Tibial nerve (tissue), 4 donors: Measurements from ENCODE around the gene ROBO1. TPM values are rescaled to one million over a fixed set of nuclear protein-coding genes. Genes with fewer than 3 reads are reported as not detected.

ENCODE experiments used
- DNase-seq, 2 donors: peaks; one replicate each; pipeline ENCODE4 v3.0.0-alpha.2; 2019; ENCODE audit warnings: low spot score in 2 of 2
- H3K27ac ChIP-seq, 4 donors: fragments of 200-600 bp; sonication (generic) in 3 of 4; one replicate each; pipeline ENCODE4 v1.5.1; 2017 to 2019; ENCODE audit warnings: mild to moderate bottlenecking in 1 of 4
- H3K27me3 ChIP-seq, 2 donors: fragments of 200-600 bp; sonication (generic) in 1 of 2; one replicate each; pipeline versions ENCODE4 v1.5.1 to v1.6.0; 2017 to 2019
- H3K36me3 ChIP-seq, 3 donors: fragments of 200-600 bp; sonication (generic); one replicate each; pipeline ENCODE4 v1.5.1; 2018 to 2019
- H3K4me1 ChIP-seq, 4 donors: fragments of 200-600 bp; sonication (generic) in 3 of 4; one replicate each; pipeline ENCODE4 v1.5.1; 2017 to 2019
- H3K4me3 ChIP-seq, 4 donors: fragments of 200-600 bp; sonication (generic) in 3 of 4; one replicate each; pipeline ENCODE4 v1.5.1; 2017 to 2019; ENCODE audit warnings: mild to moderate bottlenecking in 1 of 4, moderate library complexity in 1 of 4
- H3K9me3 ChIP-seq, 4 donors: fragments of 200-600 bp; sonication (generic) in 3 of 4; one replicate each; pipeline ENCODE4 v1.5.1; 2017 to 2019
- EP300 ChIP-seq, 2 donors: sonication (generic); formaldehyde crosslinking; IDR thresholded peaks; one replicate each; pipeline ENCODE4 v1.6.1; 2017; ENCODE audit warnings: antibody characterized with exemption in 2 of 2, mild to moderate bottlenecking in 1 of 2
- POLR2A ChIP-seq, 2 donors: fragments of 450-650 bp; IDR thresholded peaks; one replicate each; pipeline ENCODE4 v1.6.1; 2017; ENCODE audit warnings: antibody characterized with exemption in 2 of 2, mild to moderate bottlenecking in 2 of 2, moderate library complexity in 2 of 2
- WGBS, 2 donors: methylation state at CpG; one replicate each; pipeline ENCODE4 v1.1.5; 2018; 5-methylcytosine and 5-hydroxymethylcytosine counted together
- total RNA-seq, 4 donors: library from RNA; depleted of rRNA; stranded (reverse); fragments of >200 nt; gene quantifications; one replicate each; pipeline ENCODE4 v1.1.0, GENCODE V29; 2016
- TF ChIP-seq, protein P1 (sequence below), 5 experiments: fragments of 200-600 bp in 3 of 5; fragments of 450-650 bp in 2 of 5; sonication (generic) in 3 of 5; IDR thresholded peaks; one replicate each; pipeline ENCODE4 v1.5.1; 2016 to 2019; ENCODE audit warnings: antibody characterized with exemption in 5 of 5, mild to moderate bottlenecking in 3 of 5, moderate library complexity in 2 of 5

The ROBO1 gene
- total RNA-seq, 4 donors from 2014 or later, result 12.6 to 27.8 (median 23.1) TPM

DNA sequence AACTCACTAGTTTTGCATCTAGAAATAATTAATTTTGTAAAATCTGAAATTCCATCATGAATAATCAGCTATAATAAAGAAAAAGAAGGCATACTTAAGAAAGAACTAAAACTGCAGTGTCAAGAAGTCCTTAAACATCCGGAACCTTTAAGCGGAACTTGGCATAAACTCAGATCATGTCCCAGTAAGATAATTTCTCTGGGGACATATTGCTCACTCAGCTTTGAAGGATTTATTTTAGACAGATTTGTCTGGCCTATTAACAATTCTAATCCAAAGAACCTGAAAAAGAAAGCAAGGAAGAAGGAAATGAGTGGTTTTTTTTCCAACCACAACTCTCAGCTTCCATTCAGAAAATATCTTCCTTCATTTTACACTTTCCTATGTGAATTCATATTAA is 850.3 kb downstream of the ROBO1 start:
- Histone ChIP-seq H3K9me3 (no peaks in the 10 kb centered on the region), H3K36me3 (no peaks in the 10 kb centered on the region), H3K27ac (no peak overlapping the region), H3K4me1 (peaks cover 0 to 13% (median 3%) of the 10 kb centered on the region in 4 donors), H3K4me3 (no peak overlapping the region), H3K27me3 (no peaks in the 10 kb centered on the region)
- DNase-seq, result no peak
- TF ChIP-seq, protein P1, sequence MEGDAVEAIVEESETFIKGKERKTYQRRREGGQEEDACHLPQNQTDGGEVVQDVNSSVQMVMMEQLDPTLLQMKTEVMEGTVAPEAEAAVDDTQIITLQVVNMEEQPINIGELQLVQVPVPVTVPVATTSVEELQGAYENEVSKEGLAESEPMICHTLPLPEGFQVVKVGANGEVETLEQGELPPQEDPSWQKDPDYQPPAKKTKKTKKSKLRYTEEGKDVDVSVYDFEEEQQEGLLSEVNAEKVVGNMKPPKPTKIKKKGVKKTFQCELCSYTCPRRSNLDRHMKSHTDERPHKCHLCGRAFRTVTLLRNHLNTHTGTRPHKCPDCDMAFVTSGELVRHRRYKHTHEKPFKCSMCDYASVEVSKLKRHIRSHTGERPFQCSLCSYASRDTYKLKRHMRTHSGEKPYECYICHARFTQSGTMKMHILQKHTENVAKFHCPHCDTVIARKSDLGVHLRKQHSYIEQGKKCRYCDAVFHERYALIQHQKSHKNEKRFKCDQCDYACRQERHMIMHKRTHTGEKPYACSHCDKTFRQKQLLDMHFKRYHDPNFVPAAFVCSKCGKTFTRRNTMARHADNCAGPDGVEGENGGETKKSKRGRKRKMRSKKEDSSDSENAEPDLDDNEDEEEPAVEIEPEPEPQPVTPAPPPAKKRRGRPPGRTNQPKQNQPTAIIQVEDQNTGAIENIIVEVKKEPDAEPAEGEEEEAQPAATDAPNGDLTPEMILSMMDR (IDR thresholded peaks at IDR 0.05), result no peak
- 71 to 74% methylated on average over 2 of the region's 2 CpGs for WGBS, 2 donors

DNA sequence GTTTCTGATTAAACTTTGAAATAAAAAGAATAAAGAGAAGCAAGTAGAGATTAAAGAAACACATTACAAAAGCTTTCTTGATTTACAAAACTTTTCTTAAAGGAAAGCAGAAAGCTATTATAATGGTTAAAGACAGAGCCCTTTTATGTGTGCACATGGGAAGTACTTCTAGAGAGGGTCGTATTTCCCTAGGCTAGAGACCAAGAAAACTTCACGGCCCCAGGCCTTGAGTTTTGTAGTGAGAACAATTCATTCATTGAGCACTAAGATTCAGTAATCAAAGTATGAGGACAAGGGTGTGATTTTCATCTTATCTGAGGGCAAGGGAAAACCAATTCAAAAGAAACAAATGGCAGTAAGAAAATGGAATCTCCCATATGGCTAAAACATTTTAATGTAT is 854.1 kb downstream of the ROBO1 start:
- Histone ChIP-seq H3K27ac (no peak overlapping the region), H3K9me3 (no peaks in the 10 kb centered on the region), H3K4me1 (peaks cover 0 to 10% (median 3%) of the 10 kb centered on the region in 4 donors), H3K36me3 (no peaks in the 10 kb centered on the region), H3K27me3 (no peaks in the 10 kb centered on the region), H3K4me3 (no peak overlapping the region)
- no peak for DNase-seq
- no peak for TF ChIP-seq EP300 (IDR thresholded peaks at IDR 0.05)
- TF ChIP-seq, protein P1 (IDR thresholded peaks at IDR 0.05), result no peak
- TF ChIP-seq POLR2A (IDR thresholded peaks at IDR 0.05), result no peak
- 30 to 40% methylated on average over 2 of the region's 2 CpGs for WGBS, 2 donors

DNA sequence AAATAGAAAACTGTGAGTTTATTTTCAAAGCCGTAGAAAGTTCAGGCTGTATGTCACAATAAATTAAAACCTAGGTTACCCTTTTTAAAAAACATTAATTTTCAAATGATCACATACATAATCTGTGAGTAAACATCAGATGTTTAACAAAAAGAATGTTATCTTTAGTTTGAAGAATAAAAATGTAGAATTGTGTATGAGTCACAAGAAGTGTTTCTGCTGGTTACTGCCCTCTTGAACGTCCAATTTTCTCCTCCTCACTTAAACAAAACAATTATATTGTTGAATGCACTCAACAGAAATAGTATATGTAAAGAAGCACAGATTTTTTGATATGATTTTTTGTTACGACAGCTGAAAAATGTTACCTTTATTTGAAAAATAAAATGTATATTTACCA is 855.1 kb downstream of the ROBO1 start:
- H3K36me3 ChIP-seq, result no peaks in the 10 kb centered on the region
- WGBS, 2 donors, result 84% methylated on average over 3 of the region's 3 CpGs
- peaks cover 0 to under 1% (median under 1%) of the 10 kb centered on the region in 4 donors for H3K4me1 ChIP-seq
- no peak overlapping the region for H3K27ac ChIP-seq
- TF ChIP-seq POLR2A (IDR thresholded peaks at IDR 0.05) (no peak), EP300 (IDR thresholded peaks at IDR 0.05) (no peak)
- TF ChIP-seq, protein P1 (IDR thresholded peaks at IDR 0.05), result no peak
- no peaks in the 10 kb centered on the region for H3K9me3 ChIP-seq
- no peak overlapping the region for H3K4me3 ChIP-seq
- no peak for DNase-seq
- no peaks in the 10 kb centered on the region for H3K27me3 ChIP-seq

DNA sequence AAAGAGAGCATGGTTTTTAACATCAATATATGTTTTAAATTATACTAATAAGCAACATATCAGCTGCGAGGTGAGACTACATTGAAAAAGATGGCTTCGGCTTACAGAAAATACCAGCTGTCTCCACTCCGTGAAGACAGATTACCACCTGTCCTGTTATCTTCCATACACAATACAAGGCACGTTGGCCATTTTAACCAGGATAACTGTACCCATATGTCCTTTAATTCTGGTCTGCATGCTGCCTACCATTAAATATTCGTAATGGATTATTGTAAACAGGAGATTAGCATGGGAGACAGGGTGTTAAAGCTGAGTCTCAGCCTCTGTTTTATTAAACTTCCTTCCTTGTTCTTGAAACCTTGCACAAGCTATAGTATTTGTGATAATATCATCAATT is 855.5 kb downstream of the ROBO1 start:
- Histone ChIP-seq H3K4me1 (no peaks in the 10 kb centered on the region), H3K27me3 (no peaks in the 10 kb centered on the region), H3K9me3 (no peaks in the 10 kb centered on the region), H3K4me3 (no peak overlapping the region), H3K27ac (no peak overlapping the region), H3K36me3 (no peaks in the 10 kb centered on the region)
- TF ChIP-seq, protein P1 (IDR thresholded peaks at IDR 0.05), result no peak
- TF ChIP-seq EP300 (IDR thresholded peaks at IDR 0.05), result no peak
- no peak for TF ChIP-seq POLR2A (IDR thresholded peaks at IDR 0.05)
- 86 to 89% methylated on average over 5 of the region's 5 CpGs for WGBS, 2 donors
- DNase-seq, result no peak

DNA sequence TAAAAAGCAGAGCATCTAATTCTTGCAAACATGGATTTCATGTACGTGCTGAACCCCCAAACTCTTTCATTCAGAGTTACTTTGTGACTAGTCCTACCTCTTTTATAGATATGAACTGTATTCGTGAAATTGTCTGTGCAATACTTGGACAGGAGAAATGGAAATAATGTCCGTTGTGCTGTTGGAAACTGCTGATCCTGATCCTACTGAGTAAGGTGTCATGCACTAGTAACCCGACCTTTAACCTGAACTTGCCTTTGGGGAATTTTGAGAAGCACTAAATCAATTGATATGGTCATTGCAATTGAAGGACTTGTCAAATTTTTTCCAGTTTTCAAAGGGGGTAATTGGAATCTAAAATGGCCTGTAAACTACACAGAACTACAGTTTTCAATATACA is 856.4 kb downstream of the ROBO1 start:
- TF ChIP-seq EP300 (IDR thresholded peaks at IDR 0.05), result no peak
- TF ChIP-seq, protein P1 (IDR thresholded peaks at IDR 0.05), result no peak
- no peak for TF ChIP-seq POLR2A (IDR thresholded peaks at IDR 0.05)
- no peak overlapping the region for H3K27ac ChIP-seq
- no peak for DNase-seq
- no peaks in the 10 kb centered on the region for H3K9me3 ChIP-seq
- H3K4me1 ChIP-seq, result no peaks in the 10 kb centered on the region
- H3K4me3 ChIP-seq, result no peak overlapping the region
- no peaks in the 10 kb centered on the region for H3K27me3 ChIP-seq
- WGBS, 2 donors, result 80 to 85% methylated on average over 4 of the region's 4 CpGs
- H3K36me3 ChIP-seq, result no peaks in the 10 kb centered on the region
